Panc1 (cell line): ENCODE measurements around the gene ESRRG. TPM values are rescaled to one million over a fixed set of nuclear protein-coding genes. Genes with fewer than 3 reads are reported as not detected.

Source experiments
- ATAC-seq: fragments of 200-7000 bp; cut with Tn5 transposase; 2 replicates; pipeline ENCODE4 v1.9.1; 2020; ENCODE audit warnings: mild to moderate bottlenecking, moderate library complexity
- BruUV-seq: library from RNA; stranded (reverse); fragments of 400-500 nt; replicated peaks from 2 replicates; lab custom pipeline; 2021; lab: Mats Ljungman, UMichigan
- CTCF ChIA-PET: fragments of 300-600 bp; sonication (Branson Sonifier 250); formaldehyde crosslinking; loops from one replicate; lab custom pipeline; 2022; ENCODE audit warnings: antibody characterized with exemption; lab: Charles Lee
- POLR2A ChIA-PET: fragments of 300-600 bp; sonication (Branson Sonifier 250); formaldehyde crosslinking; loops from one replicate; lab custom pipeline; 2022; ENCODE audit warnings: antibody characterized with exemption; lab: Charles Lee
- DNase-seq: peaks from one replicate; pipeline ENCODE4 v3.0.0-alpha.2; 2010; ENCODE audit warnings: low read depth, low spot score
- H3K27ac ChIP-seq: 2 replicates; pipeline ENCODE4 v1.5.1; 2011; ENCODE audit warnings: mild to moderate bottlenecking, low read length, inconsistent platforms
- H3K27me3 ChIP-seq: fragments of 200-500 bp; sonication (Bioruptor generic); 2 replicates; pipeline ENCODE4 v1.6.0; 2014; ENCODE audit warnings: low read length, inconsistent platforms; ENCODE audit not compliant: control insufficient read depth, insufficient read depth
- H3K36me3 ChIP-seq: fragments of 200-500 bp; sonication (Bioruptor generic); 2 replicates; pipeline ENCODE4 v1.5.1; 2014; ENCODE audit warnings: inconsistent platforms, mild to moderate bottlenecking, low read length, moderate library complexity; ENCODE audit not compliant: control insufficient read depth, insufficient read depth
- H3K4me1 ChIP-seq: 2 replicates; pipeline ENCODE4 v1.5.1; 2011; ENCODE audit warnings: inconsistent platforms, mild to moderate bottlenecking, low read length, moderate library complexity; ENCODE audit not compliant: control insufficient read depth, insufficient read depth
- H3K4me3 ChIP-seq, 2 experiments: 2 replicates each; pipeline ENCODE4 v1.5.1; 2011 to 2012; ENCODE audit warnings: low read depth in 2 of 2, low read length in 2 of 2, mild to moderate bottlenecking in 2 of 2, inconsistent platforms in 1 of 2, moderate library complexity in 1 of 2
- H3K9me3 ChIP-seq: fragments of 200-500 bp; sonication (Bioruptor generic); 2 replicates; pipeline ENCODE4 v1.5.1; 2014; ENCODE audit warnings: low read depth, mild to moderate bottlenecking, inconsistent platforms, low read length, moderate library complexity; ENCODE audit not compliant: control insufficient read depth, insufficient read depth
- POLR2AphosphoS5 ChIP-seq: IDR thresholded peaks from 2 replicates; pipeline ENCODE4 v1.6.1; 2012; ENCODE audit warnings: mild to moderate bottlenecking, low read depth, low read length, moderate library complexity
- SIN3A ChIP-seq: IDR thresholded peaks from 2 replicates; pipeline ENCODE4 v1.6.1; 2012; ENCODE audit warnings: low read depth, mild to moderate bottlenecking, low read length, moderate library complexity, borderline replicate concordance; ENCODE audit not compliant: insufficient read depth
- TCF7L2 ChIP-seq: IDR thresholded peaks from 2 replicates; pipeline ENCODE4 v1.6.1; 2011; ENCODE audit warnings: mild to moderate bottlenecking, low read depth, low read length, inconsistent platforms
- in situ Hi-C: cut with HindIII; loops from 2 replicates; pipeline ENCODE4 v1.10.0; 2016; ENCODE audit warnings: low sequenced_read_pairs, low pct_unique_long_range_greater_than_20kb
- intact Hi-C: fragments of 100-400 bp; cut with micrococcal nuclease; formaldehyde crosslinking; loops from one replicate; pipeline ENCODE4 v1.10.0; 2022; ENCODE audit not compliant: unreplicated experiment
- total RNA-seq: library from RNA; stranded (reverse); gene quantifications from one replicate; pipeline ENCODE4 v1.2.1, GENCODE V29; 2021; ENCODE audit not compliant: unreplicated experiment
- TF ChIP-seq, protein P1 (sequence below): fragments of 450-650 bp; IDR thresholded peaks from 2 replicates; pipeline ENCODE4 v1.5.1; 2017; ENCODE audit warnings: mild to moderate bottlenecking
- TF ChIP-seq, protein P2 (sequence below), 2 experiments: IDR thresholded peaks; 2 replicates each; pipeline ENCODE4 v1.6.1; 2011 to 2012; ENCODE audit warnings: low read depth in 2 of 2, control low read depth in 1 of 2, low read length in 1 of 2, mild to moderate bottlenecking in 1 of 2, moderate library complexity in 1 of 2; ENCODE audit not compliant: insufficient read depth in 1 of 2

Gene ESRRG
- total RNA-seq, 1 experiment from 2014 or later: not detected

DNA sequence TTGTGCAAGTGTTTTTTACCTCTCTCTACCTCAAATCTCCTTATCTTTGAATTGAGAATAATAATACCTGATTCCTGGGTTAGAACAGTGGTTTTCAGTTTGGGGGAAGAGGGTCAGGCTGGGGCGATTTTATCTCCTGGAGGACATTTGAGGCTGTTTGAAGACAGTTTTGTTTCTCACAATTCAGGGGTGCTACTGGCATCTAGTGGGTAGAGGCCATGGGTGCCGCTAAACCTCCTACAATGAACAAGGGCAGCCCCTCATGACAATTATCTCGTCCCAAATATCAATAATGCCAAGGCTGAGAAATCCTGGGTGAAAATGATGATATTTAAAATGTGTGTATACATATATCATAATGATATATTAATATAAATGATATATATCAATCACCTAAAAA, 160.8 kb downstream of the ESRRG start:
- no peak overlapping the region for H3K4me3 ChIP-seq
- TF ChIP-seq, protein P1, sequence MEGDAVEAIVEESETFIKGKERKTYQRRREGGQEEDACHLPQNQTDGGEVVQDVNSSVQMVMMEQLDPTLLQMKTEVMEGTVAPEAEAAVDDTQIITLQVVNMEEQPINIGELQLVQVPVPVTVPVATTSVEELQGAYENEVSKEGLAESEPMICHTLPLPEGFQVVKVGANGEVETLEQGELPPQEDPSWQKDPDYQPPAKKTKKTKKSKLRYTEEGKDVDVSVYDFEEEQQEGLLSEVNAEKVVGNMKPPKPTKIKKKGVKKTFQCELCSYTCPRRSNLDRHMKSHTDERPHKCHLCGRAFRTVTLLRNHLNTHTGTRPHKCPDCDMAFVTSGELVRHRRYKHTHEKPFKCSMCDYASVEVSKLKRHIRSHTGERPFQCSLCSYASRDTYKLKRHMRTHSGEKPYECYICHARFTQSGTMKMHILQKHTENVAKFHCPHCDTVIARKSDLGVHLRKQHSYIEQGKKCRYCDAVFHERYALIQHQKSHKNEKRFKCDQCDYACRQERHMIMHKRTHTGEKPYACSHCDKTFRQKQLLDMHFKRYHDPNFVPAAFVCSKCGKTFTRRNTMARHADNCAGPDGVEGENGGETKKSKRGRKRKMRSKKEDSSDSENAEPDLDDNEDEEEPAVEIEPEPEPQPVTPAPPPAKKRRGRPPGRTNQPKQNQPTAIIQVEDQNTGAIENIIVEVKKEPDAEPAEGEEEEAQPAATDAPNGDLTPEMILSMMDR: peak; percentile 6; the same call in 1 of the 2 replicates
- TF ChIP-seq, protein P2, sequence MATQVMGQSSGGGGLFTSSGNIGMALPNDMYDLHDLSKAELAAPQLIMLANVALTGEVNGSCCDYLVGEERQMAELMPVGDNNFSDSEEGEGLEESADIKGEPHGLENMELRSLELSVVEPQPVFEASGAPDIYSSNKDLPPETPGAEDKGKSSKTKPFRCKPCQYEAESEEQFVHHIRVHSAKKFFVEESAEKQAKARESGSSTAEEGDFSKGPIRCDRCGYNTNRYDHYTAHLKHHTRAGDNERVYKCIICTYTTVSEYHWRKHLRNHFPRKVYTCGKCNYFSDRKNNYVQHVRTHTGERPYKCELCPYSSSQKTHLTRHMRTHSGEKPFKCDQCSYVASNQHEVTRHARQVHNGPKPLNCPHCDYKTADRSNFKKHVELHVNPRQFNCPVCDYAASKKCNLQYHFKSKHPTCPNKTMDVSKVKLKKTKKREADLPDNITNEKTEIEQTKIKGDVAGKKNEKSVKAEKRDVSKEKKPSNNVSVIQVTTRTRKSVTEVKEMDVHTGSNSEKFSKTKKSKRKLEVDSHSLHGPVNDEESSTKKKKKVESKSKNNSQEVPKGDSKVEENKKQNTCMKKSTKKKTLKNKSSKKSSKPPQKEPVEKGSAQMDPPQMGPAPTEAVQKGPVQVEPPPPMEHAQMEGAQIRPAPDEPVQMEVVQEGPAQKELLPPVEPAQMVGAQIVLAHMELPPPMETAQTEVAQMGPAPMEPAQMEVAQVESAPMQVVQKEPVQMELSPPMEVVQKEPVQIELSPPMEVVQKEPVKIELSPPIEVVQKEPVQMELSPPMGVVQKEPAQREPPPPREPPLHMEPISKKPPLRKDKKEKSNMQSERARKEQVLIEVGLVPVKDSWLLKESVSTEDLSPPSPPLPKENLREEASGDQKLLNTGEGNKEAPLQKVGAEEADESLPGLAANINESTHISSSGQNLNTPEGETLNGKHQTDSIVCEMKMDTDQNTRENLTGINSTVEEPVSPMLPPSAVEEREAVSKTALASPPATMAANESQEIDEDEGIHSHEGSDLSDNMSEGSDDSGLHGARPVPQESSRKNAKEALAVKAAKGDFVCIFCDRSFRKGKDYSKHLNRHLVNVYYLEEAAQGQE (IDR thresholded peaks at IDR 0.05; ENCODE audit: insufficient read depth in 1 of 2, low read depth in 2 of 2, low read length in 1 of 2): no peak
- H3K9me3 ChIP-seq: no peaks in the 10 kb centered on the region
- H3K4me1 ChIP-seq: no peaks in the 10 kb centered on the region
- DNase-seq (no peak), ATAC-seq (no peak)
- ChIA-PET POLR2A (no interaction called here), CTCF (no interaction called here)
- intact Hi-C loops (no loop called here), in situ Hi-C loops (no loop called here)
- H3K27ac ChIP-seq: no peak overlapping the region
- H3K27me3 ChIP-seq: no peaks in the 10 kb centered on the region
- H3K36me3 ChIP-seq: no peaks in the 10 kb centered on the region
- BruUV-seq: no TSS peak

DNA sequence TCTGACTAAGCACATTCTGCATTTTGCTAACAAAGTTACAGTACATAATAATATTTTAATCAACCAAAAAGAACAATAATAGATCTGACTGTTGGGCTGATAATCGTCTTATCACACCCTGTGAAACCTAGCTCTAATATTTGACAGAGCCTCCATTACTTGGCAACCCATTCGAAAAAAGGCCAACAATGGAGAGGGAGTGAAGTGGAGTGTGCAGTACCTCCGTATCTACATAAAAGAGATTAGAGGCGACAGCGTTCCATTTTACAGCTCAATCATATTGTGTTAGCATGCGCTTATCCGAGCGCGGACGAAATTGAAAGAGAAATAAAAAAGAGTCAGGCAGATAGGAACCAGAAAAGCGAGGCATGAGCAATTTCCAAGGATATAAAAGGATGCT, 162.7 kb downstream of the ESRRG start:
- intact Hi-C loops (no loop called here), in situ Hi-C loops (no loop called here)
- DNase-seq (no peak), ATAC-seq (no peak)
- no TSS peak for BruUV-seq
- ChIA-PET POLR2A (no interaction called here), CTCF (no interaction called here)
- no peak overlapping the region for H3K27ac ChIP-seq
- no peaks in the 10 kb centered on the region for H3K27me3 ChIP-seq
- no peaks in the 10 kb centered on the region for H3K36me3 ChIP-seq
- no peaks in the 10 kb centered on the region for H3K4me1 ChIP-seq
- TF ChIP-seq, protein P2 (IDR thresholded peaks at IDR 0.05; ENCODE audit: insufficient read depth in 1 of 2, low read depth in 2 of 2, low read length in 1 of 2): no peak
- TF ChIP-seq SIN3A: no peak
- no peak for TF ChIP-seq POLR2AphosphoS5
- no peak for TF ChIP-seq TCF7L2
- TF ChIP-seq, protein P1: no peak
- no peaks in the 10 kb centered on the region for H3K9me3 ChIP-seq
- H3K4me3 ChIP-seq: no peak overlapping the region
